K562 treated with DMSO at 1 percent for 12 hours (cell line): Measurements from ENCODE around the gene ST6GAL2. TPM values are rescaled to one million over a fixed set of nuclear protein-coding genes. Genes with fewer than 3 reads are reported as not detected.

Experiments used
- total RNA-seq: library from RNA; unstranded; fragments of 300-600 nt; gene quantifications from 2 replicates; pipeline ENCODE4 v1.2.3, GENCODE V29; 2022; ENCODE audit not compliant: insufficient read depth

The ST6GAL2 gene, protein sequence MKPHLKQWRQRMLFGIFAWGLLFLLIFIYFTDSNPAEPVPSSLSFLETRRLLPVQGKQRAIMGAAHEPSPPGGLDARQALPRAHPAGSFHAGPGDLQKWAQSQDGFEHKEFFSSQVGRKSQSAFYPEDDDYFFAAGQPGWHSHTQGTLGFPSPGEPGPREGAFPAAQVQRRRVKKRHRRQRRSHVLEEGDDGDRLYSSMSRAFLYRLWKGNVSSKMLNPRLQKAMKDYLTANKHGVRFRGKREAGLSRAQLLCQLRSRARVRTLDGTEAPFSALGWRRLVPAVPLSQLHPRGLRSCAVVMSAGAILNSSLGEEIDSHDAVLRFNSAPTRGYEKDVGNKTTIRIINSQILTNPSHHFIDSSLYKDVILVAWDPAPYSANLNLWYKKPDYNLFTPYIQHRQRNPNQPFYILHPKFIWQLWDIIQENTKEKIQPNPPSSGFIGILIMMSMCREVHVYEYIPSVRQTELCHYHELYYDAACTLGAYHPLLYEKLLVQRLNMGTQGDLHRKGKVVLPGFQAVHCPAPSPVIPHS
- not detected in 2 replicates for total RNA-seq

DNA sequence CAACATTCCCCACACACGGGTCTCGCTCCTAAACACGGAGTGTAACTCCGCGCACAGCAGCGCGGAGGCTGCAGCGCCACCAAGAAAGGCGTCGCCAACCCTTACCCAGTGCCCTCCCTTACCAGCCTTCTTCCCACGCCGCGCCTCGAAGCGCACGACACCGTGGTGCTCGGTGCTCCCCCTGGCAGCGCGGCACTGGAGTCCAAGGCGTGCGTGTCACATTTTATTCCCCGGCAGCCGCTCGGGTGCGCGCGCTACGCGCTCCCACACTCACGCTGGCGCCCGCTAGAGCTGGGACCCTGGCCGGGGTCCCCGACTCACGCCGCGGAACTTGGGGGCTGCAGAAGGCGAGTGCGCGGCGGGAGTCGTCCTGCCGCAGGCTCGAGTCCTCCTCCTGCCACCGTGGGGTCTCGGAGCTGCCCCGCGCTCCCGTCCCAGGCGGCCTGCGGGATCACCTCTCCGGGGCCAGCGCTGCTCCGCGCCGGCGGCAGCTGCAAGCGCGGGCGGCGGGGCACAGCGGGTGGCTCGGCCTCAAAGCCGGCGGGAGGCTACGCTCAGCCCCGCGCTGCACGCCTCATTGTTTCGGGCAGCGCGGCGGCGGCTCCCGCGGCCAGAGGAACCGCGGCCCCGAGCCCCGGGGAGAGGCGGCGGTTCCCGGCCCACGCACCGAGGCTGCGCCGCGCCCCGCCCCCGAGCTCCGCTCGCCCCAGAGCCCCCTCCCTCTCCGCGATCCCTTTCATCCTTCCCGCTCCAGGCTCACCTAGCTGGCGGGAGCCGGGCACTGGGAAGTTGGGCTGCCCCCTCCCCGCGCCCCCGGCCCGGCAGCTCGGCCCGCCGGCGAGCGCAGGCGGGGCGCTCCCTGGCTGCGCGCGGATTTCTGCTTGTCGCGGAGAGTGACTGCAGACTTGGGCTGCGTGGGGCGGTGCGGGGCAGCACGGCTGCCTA lies at the start of gene ST6GAL2:
Gene ST6GAL2 (minus strand): TSS at position 197 of the 945 bp plus-strand sequence. CDS start 42,190 bp downstream, outside the sequence.

